ENCODE results near the gene TRAF1.

Gene TRAF1

DNA sequence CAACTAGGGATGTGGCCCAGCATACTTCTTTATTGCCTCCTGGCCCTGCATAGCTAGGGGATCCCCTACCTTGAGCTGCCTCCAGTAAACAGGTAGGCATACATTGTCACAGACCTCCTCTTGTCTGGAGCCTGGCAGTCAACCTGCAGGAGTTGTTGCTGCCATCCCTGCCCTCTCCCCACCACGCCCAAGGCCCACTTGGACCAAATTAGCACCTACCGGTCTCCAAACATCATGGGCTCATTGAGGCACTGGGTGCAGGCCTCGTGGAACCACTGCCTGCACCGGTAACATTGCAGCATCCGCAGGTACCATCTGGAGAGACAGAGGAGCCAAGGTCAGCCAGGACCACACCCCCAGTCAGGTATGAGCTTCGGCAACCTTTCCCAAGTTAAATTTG is 59.9 kb downstream of the TRAF1 start:
- no peak for DNase-seq

DNA sequence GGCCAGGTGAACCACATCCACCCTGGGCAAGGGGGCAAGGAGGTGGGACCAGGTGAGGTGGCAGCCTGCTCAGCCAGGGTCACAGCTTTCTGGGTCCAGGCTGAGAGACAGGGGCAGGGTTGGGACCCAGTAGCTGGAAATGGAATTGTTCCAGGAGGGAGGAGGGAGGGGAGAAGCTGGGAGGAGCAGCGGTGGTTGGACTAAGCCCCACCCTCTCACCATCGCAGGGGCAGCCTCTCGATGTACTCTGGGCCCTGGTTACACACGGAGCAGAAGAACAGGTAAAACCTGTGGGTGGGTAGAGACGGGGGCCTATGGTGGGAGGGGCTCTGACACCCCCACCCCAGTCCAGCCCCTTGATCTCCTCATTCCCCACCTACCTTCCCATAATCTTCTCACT is 60.8 kb downstream of the TRAF1 start:
- no peak for DNase-seq

DNA sequence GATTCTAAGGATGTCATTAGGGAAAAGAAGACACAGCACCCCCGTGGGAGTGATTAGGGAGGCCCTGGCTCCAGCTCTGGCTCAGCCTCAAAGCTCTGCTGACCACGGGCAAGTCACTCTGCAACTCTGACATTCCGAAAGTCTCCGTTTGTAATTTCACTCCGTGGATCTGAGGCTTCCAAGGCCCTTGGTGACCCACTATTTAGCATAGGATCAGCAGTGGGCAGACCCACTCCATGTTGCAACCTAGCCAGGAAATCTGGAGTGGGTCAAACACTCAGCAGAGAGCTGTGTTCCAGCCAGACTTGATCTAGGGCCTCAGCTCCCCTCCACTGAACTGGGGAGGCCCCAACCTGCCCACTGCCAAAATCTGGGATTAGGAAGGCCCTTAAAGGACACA is 61.4 kb downstream of the TRAF1 start:
- DNase-seq: no peak

DNA sequence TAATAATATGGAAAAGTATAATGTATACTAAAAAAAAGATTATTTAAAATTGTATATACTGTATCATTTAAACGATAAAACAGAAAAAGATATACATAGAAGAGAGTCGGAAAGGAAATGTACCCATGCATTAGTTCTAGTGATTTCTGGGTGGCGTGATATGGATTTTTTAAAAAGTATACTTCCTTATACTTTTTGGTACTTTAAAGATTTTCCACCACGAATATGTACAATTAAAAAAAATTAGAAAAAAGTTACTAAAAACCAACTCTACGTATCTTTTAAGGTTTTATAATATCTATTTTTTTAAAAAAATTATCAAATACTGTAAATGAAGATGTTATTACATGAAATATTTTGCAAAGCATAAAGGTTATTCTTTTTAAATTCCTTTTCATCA is 61.9 kb downstream of the TRAF1 start:
- no peak for DNase-seq

DNA sequence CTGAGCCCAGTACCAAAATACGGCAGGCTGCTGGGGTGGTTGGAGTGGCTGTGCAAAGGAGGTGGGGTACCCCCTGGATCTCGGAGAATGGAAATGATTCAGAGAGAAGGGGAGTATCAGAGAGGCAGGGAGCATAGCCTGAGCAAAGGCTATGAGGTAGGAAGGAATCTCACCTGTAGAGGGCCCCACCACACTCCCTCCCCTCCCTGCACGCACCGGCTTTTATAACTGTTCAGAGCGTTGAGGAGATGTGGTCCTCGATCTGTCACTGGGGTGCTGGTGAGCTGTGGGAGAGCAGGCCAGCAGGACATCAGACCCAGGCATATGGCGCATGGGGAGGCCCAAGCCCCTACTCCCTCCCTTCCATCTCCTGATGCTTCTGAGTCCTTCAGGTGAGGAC is 62.8 kb downstream of the TRAF1 start:
- DNase-seq: no peak

DNA sequence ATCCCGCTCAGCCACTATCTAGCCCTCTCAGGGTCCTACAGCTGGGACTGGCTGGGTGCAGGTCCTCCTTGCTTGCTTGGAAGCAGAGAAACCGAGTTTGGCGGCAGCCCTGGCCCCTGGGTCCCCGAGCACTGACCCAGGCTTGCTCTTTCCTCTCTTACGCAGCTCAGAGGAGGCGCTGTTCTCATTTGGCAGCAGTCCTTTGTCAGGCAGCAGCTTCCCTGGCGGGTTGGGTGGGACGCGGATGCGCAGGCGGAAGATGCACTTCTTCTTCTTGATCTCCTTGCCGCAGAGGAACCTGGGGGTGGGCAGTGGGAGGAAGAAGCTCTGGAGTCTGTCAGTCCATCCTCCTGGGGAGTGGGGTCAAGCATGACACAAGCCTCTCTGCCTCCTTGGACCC is 64.1 kb downstream of the TRAF1 start:
- no peak for DNase-seq

DNA sequence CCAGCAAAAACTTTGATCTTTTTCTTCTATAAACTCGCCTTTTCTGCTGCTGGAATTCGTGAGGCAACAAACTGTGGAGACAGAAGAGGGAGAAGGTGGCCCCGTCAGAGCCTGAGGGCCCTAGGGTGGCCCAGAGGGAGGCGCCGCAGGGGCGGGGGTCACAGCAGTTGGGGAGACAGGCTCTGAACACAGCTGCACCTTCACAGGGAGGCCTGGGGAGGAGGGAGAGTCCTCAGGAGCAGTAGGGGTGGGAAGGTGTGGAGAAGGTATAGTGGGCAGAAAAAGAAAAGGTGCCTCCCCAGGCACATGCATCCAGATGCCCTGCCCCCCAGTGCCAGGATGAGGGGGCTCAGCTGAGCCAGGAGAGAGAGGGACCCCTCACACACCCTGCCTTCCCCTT is 64.7 kb downstream of the TRAF1 start:
- DNase-seq: no peak

DNA sequence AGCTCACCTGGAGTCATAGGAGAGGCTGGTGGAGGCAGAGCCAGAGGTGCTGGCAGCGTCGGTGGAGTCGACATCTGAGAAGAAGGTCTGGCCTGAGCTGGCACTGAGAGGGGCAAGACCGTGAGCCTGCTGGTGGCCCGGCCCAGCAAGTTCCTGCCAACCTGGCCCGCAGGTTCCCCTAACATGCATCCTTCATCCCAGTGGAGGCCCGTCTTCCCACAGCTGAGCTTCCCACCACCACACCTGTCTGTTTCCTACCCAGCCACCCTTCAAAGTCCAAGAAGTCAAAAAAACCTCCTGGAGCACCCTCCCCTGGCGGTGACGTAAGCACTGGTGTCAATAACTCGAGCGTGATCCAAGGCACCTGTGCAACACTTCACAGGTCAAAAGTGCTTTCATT is 66.5 kb downstream of the TRAF1 start:
- DNase-seq: no peak

DNA sequence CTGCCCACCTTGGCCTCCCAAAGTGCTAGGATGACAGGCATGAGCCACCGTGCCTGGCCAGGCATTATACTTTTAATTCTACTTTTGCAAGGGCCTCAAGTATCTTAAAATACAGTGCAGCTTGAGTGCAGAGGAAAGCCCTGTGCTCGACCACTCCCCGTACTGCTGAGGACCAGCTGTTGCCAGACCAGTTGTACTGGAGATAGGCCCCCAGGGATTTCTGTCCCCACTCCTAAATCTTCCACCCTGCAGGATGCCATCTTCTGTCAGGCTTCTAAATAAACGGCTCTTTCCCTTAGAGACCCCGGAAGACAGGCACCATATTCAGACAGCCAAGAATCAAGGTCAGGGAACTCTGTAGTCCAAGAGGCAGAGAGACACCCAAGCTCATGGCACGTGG is 67.2 kb downstream of the TRAF1 start:
- no peak for DNase-seq

DNA sequence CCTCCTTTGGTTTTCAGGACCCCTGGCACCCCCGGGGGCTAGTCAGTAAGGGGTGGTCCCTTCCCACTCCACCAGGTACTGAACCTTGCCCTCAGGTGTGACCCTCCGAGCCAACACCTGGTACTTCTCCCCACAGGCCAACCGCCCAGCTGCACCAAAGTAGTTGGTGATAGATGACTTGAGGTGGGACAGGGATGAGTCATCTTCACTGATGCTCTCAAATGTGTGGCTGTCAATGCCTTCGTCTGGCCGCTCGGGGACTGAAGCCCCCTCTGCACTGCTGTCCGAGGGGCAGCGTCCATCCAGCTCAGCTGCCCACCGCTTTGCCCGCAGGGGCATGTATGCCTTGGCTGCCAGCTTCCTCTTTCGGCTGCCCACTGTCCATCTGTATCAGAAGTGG is 68.7 kb downstream of the TRAF1 start:
- no peak for DNase-seq

DNA sequence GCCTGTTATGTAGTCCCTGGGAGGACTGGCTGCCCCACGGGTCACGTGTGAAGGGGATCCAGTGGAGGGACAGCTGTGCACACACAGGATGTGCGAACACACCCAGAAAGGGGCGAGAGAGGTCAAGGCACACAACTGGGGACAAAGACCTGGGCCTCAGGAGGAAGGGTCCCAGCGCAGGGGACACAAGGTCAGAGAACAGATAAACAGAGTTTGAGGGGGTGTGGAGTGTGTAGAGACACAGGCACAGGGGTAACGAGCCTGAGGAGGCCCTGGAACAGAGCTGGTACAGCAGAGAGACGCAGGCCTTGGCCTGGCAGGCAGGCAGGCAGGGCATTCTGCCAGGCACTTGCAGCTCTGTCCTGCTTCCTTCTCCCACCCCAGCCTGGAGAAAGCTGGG is 69.1 kb downstream of the TRAF1 start:
- no peak for DNase-seq

DNA sequence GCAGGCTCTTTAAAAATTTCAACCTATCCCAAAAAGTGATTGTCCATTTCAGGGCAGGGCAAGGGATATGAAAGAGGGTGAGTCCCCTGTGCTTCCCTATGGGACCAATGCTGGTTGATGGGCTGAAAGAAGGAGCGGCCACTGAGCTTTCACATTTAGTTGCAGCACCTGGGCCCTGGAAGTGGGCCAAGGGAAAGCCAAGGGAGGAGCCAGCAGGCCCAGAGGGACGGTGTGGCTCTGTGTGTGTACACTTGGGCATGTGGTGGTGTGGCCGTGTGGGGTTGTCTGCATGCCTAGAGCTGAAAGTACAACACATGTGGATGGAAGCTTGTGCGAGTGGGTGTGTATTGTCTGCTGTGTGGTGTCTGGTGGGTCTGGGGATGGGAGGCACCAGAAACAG is 69.9 kb downstream of the TRAF1 start:
- peak; percentile 27 for DNase-seq

DNA sequence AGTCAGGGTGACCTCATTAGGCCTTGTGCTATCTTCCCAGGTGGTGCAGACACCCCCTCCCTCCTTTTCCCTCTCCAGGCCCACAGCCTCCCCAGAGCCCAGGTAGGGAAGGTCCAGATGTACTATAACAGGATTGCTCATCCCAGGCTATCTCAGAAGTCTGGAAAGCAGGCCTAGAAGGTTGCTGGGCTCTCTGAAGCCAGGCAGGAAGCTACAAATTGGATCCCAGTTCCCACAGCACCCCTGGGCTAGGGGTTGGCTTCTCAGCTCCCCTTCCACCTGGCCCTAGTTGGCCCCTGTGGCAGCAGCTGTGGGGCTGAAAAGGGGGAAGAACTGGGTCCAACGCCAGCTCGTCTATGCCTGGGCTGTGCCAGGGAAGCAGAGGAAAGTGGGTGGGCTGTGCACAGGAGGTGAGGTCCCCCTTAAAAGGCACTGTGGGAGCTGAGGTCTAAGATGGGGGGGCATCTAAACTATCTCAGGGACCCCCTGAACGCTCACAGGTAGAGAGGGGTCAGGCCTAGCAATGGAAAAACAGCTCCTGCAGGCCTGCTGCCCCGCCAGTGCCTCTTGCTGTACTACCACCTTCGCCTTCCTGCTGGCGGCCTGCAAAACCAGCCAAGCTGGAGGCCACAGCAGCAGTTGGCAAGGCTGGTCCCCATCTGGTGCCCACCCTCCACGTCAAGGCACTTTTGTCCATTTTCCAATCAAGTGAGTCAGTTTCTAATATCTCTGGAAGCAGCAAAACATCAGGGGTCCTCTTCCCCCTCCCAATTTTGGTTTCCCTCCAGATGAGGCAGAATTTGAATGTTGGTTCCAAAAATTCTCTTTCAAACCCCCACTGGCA is 70.5 kb downstream of the TRAF1 start:
- DNase-seq: peak; percentile 10

DNA sequence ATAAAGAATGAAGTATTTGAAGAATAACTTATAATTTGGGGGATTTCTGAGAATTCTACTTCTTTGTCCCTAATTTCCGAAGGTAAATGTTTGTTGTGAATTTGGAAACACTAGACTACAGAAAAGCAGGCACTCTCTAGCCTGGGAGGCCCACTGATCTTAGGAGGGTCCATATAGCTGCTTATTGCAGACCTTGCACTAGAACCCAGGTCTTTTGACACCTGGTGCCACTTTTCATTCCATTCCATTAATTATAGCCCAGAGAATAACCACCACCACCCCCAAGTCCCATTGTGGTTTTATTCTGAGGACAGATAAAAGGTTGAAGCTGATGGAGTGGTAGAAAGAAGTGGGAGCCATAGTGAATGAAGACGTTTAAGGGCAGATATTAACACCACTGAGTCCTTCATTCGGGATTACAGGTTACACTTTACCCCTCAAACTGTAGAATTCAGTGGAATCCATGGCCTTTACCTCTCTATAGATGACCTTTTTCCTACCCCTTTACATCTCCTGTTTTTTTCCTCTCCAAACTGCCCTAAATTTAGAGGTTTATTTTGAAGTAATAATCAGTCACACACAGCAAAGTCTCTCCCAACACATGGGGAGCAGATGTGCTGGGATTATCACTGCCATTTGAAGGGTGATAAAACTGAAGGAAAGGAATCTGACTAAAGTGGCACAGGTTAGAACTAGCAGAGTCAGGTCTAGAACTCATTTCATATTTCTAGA is 71.8 kb downstream of the TRAF1 start:
- no peak for DNase-seq

DNA sequence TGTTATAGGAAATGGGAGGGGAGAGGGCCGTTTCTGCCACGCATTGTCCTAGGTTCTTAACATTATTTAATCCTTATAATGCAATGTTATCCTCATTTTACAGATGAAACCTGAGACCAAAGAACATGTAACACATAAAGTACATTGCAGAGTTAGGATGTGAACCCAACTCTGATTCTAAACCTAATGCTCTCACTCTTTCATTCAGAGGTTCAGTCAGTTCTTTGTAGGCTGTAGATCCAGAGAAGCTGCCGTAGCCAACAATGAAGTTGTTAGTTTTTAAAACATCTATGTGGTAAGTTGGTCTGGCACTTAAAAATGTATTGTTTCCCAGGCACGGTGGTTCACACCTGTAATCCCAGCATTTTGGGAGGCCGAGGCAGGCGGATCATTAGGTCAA is 73.4 kb downstream of the TRAF1 start:
- no peak for DNase-seq

Data from NCI-H2171 treated with DMSO at 0.1 percent for 48 hours (cell line).